RCC 7860 (cell line): Measurements from ENCODE around the gene FKBP1C.
"Not testable (repeated sequence)": the region's sequence is repeated elsewhere in the genome, so short reads cannot be mapped to it uniquely, and the experiment has no call there.

Experiments used
- DNase-seq: peaks from one replicate; pipeline ENCODE4 v3.0.0-alpha.2; 2015; ENCODE audit warnings: low spot score
- FAIRE-seq: peaks from 2 replicates; lab custom pipeline; 2012; peaks lifted over from hg19 to GRCh38; lab: Jason Lieb, UNC

Gene FKBP1C

GRCh38 chr6:63211343-63211742 lies at the start of gene FKBP1C:
TSS of gene FKBP1C (plus strand) at chr6:63211469.
- DNase-seq, FAIRE-seq: not testable (repeated sequence)

DNA sequence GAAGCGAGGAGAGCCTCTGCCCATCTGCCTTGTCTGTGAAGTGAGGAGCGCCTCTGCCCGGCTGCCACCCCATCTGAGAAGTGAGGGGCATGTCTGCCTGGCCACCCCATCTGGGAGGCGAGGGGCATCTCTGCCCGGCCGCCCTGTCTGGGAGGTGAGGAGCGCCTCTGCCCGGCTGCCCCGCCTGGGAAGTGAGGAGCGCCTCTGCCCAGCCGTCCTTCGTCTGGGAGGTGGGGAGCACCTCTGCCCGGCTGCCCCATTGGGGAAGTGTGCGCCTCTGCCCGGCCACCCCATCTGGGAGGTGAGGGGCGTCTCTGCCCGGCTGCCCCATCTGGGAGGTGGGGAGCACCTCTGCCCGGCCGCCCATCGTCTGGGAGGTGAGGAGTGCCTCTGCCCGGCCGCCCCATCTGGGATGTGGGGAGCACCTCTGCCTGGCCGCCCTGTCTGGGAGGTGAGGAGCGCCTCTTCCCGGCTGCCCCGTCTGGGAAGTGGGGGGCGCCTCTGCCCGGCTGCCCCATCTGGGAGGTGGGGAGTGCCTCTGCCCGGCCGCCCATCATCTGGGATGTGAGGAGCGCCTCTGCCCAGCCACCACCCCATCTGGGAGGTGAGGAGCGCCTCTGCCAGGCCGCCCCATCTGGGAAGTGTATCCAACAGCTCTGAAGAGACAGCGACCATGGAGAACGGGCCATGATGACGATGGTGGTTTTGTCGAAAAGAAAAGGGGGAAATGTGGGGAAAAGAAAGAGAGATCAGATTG lies 47.0 kb upstream of the FKBP1C start:
- not testable (repeated sequence) for DNase-seq, FAIRE-seq

DNA sequence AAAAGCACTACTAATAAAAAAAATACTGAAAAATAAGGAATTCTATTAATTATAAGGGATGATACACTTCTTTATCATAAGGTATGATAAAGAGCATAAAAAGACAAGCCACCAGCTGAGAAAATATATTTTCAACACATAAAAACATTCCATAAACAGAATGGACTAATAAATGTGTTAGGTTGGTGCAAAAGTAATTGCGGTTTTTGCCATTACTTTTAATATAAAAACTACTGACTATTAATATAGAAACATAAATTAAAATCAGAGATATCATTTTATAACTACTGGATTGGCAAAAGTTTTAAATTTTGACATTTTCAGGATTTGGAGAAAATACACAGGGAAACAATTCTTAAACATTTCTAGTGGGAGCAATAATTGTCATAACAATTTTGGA lies 37.1 kb upstream of the FKBP1C start:
- DNase-seq = no peak
- no peak for FAIRE-seq

GRCh38 chr6:63176181-63176580 lies 35.1 kb upstream of the FKBP1C start:
- FAIRE-seq = no peak
- DNase-seq = no peak

DNA sequence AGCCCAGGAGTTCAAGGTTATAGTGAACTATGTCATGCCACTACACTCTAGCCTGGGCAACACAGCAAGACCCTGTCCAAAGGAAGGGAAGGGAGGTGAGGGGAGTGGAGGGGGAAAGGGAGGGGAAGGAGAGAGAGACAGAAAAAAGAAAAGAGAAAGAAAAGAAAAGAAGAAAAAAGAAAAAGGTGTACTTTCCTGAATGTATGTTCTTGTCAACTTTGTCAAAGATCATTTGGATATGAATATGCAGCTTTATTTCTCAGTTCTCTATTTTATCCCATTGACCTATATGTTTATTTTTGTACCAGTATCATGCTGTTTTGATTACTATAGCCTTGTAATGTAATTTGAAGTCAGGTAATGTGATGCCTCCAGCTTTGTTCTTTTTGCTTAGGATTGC lies 30.9 kb upstream of the FKBP1C start:
- DNase-seq (no peak), FAIRE-seq (no peak)

DNA sequence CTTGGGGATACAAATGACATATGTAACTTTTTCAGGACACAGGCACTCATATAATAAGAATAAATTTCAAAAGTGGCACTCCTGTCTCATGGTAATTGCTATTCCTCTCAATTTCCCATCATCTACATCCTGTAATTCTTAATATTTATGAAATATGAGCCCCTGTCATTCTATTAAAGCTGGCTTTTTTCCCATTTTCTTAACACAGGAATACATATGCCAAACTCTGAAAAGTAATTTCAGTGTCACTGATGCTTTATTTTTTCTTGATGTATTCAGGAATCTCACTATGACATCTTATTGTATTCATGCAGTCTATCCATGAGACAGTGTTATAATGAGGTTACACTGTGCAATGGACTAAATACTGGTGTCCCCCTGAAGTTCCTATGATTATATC lies 24.3 kb upstream of the FKBP1C start:
- DNase-seq (no peak), FAIRE-seq (no peak)

- FAIRE-seq (no peak), DNase-seq (no peak)
These were observed 22.4 kb upstream of the FKBP1C start for GRCh38 chr6:63188828-63189227.

DNA sequence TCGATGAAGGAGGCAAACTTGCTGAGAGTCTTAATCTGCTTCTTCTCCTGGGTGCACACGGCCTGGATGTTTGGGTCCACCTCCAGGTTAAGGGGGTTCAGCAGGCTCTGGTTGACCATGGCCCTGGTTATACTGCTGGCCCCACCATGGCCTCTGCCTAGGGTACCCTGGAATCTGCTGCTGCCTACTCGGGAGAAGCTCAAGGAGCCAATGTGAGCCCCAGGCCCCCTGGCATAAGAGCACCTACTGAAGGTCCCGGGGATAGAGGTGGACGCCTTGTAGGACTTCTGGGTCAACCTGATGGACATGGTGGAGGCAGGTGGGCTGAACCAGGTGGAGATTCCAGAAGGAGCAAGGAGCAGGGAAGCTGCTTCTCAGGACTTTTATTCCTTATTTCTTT lies 17.9 kb upstream of the FKBP1C start:
- FAIRE-seq = no peak
- DNase-seq = no peak

DNA sequence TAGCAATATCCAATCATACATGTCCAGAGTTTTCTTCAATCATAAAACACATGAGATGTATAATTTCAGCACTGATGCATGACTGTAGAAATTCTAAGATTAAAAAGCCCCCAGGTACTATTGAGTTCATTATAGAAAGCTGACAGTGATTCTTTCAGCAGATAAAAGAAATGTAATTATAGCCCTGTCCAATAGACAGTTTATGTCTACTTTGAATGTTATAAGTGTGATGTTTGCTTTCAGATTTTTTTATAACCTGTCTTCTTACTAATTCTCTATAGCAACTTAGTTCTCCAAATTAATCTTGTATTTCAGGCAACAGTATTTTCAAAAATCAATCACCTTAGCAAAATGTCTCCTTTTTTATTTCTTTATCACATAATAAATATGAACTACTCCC lies 13.5 kb upstream of the FKBP1C start:
- FAIRE-seq (no peak), DNase-seq (no peak)

DNA sequence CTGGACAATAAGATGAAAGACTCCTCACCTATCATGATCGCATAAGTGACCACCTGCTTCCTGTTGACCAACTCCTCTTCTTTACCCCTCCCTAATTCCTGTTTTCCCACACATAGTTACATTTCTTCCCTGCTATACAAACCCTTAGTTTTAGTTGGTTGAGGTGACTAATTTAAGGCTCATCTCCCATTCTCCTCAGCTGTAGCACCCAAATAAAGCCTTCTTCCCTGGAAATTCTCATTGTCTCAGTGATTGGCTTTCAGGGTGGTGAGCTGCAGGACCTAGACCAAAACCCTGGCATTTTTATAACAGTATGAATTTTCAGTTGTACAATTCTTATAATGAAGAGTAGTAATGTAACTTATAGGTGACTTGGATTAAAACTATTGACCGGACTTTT lies 2.1 kb downstream of the FKBP1C start:
- no peak for DNase-seq
- FAIRE-seq = no peak

DNA sequence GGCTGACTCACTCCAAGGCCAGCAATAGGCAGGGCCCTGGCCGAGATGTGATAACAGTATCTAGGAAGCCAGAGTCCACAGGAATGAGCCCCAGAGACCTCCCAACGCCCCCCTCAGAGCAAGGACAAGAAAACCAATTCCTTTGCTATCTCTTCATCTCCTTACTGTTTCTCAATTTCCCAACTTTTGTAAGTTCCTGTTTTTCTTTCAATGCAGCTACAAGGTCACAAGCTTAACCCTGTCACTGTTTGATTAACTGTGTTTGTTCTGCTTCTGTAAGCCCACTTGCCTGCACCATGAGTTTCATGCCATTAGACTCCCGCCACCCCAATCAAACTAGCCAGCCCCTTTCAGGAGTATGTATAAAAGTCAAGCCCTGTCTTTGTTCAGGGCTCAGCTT lies 3.5 kb downstream of the FKBP1C start:
- no peak for DNase-seq
- no peak for FAIRE-seq

DNA sequence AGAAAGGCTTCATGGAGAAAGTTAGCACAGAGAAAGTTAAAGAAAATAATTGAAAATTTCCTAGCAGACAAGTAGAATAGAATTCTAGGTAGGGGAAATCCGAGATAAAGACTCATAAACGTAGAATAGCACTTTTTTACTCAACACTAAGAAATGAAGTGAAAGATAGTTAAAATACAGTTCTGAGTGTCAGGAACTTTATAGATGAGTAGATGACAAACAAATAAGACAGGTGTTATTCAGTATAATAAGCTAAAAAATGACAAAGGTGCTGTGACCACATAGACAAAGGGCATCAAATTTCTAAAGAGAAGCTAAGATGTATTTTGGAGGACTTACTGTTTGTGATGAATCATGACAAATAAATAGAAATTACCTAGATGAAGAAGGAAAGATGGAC lies 12.9 kb downstream of the FKBP1C start:
- FAIRE-seq (no peak), DNase-seq (no peak)

- FAIRE-seq, DNase-seq: not testable (repeated sequence)
These were observed 14.7 kb downstream of the FKBP1C start for GRCh38 chr6:63225987-63226386.

DNA sequence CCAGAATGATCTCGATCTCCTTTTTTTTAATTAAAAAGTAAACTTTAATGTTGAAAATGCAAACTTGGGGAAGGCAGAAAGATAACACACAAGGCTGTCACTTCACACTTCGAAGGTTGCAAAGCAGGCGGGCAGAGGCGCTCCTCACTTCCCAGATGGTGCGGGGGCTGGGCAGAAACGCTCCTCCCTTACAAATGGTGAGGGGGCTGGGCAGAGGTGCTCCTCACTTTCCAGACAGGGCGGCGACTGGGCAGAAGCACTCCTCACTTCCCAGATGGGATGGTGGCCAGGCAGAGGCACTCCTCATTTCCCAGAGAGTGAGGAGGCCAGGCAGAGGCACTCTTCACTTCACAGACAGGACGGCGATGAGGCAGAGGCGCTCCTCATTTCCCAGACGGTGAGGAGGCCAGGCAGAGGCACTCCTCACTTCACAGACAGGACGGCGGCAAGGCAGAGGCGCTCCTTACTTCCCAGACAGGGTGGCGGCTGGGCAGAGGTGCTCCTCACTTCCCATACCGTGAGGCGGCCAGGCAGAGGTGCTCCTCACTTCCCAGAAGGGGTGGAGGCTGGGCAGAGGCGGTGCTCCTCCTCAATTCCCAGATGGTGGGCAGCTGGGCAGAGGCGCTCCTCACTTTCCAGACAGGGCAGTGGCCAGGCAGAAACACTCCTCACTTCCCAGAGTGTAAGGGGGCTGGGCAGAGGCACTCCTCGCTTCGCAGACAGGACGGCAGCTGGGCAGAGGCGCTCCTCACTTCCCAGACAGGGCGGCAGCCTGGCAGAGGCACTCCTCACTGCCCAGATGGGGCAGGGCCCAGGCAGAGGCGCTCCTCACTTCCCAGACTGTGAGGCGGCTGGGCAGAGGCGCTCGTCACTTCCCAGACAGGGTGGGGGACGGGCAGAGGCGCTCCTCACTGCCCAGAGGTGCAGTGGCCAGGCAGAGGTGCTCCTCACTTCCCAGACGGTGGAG lies 16.9 kb downstream of the FKBP1C start:
- not testable (repeated sequence) for DNase-seq, FAIRE-seq

- not testable (repeated sequence) for DNase-seq, FAIRE-seq
These were observed 18.8 kb downstream of the FKBP1C start for GRCh38 chr6:63230027-63230426.

DNA sequence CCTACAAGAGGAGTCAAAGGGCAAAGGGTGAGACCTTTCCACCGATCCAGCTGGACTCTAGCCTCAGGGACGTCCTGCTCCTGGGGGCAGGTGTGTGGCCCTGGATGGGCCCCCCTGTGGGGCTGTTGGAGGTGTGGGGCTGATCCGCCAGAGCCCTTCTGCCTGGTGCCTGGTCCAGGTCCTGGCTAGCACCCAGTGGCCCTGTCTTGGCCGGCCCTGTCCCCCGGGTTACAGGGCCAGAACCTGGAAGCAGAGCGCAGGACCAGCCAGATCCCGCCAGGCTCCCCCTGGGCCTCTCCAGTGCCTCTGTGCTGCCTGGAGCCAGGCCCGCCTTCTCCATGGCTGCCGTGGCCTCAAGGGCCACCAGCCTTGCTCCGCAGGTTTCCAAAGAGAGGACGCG lies 19.2 kb downstream of the FKBP1C start:
- FAIRE-seq, DNase-seq: not testable (repeated sequence)

DNA sequence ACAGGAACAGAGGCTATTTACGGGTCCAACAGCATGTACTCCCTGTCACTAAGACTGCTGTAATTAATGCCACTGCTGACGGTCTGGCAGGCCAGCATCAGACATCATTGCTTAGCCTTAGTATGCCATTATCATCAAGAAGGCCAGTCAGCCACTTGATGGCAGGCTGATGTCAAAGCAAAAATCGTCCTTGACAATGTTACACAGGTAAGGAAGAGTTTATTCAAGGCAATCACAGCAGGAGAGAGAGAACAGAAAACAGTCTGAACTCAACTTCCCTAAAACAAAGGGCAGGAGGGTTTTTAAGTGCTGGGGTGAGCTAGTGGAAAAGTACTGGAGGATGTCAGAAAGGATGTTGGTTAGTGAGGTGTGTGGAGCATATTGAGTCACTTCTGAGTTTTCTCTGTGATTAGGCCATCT lies 25.1 kb downstream of the FKBP1C start:
- no peak for FAIRE-seq
- no peak for DNase-seq

DNA sequence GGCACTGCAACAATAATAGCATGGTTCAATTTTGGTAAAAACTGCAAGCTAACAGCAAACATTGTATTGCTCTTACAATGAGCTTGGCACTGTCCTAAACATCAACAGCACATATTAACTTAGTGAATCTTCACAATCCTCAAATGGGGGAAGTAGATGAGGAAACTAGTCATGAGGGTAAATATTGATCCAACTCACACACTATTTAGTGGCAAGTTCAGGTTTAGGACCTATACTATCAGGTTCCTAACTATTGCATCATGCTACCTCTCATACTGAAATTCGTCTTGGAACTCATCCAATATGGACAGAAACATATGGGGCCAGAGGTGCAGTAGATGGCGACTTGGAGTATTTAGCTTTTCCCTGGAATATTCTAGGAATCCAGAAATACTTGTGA lies 34.2 kb downstream of the FKBP1C start:
- FAIRE-seq (no peak), DNase-seq (no peak)

DNA sequence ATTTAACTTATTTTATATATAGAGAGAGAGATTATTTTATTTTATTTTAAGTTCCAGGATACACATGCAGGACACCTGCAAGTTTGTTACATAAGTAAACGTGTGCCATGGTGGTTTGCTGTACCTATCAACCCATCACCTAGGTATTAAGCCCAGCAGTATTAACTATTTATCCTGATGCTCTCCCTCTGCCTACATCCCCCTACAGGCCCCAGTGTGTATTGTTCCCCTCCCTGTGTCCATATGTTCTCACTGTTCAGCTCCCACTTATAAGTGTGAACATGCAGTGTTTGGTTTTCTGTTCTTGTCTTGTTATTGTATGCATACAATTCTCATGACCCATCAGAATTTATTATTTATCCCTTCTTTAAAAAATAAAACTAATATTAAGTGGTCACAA lies 34.6 kb downstream of the FKBP1C start:
- FAIRE-seq (no peak), DNase-seq (no peak)

DNA sequence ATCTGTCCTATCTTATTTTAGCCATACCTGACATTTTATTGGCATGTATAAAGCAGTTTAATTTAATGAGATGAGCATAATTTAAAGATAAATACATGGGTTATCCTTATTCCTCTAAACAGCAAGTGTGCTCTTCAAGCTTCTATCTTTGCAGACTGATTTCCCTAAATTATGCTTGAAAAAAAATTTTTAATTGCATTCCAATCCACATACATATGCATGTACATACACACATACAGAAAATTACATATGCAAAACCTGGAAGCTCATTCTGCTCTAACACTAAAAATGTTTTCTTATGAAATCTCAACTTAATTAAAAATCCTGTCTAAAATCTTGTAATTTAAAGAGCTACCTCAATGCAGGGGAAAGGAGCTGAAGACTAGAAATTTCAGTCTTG lies 35.3 kb downstream of the FKBP1C start:
- DNase-seq = no peak
- no peak for FAIRE-seq

GRCh38 chr6:63249875-63250482 lies 38.7 kb downstream of the FKBP1C start:
- DNase-seq (no peak), FAIRE-seq (no peak)
